Measurements from ENCODE around the gene CEP104. TPM values are rescaled to one million over a fixed set of nuclear protein-coding genes. Genes with fewer than 3 reads are reported as not detected.

The CEP104 gene
- total RNA-seq, 1 donor from 2014 or later = 35.1 TPM

GRCh38 chr1:3777647-3778589 lies 79.1 kb downstream of the CEP104 start:
- peaks cover 16% of the 10 kb centered on the region for H3K36me3 Mint-ChIP-seq (ENCODE audit: unreplicated experiment)
- no peak for DNase-seq (ENCODE audit: extremely low spot score, unreplicated experiment)
- no peak for TF ChIP-seq CTCF (IDR thresholded peaks at IDR 0.05)
- H3K9me3 Mint-ChIP-seq (ENCODE audit: unreplicated experiment) = no peaks in the 10 kb centered on the region
- no peak overlapping the region for H3K27ac Mint-ChIP-seq (ENCODE audit: unreplicated experiment)
- H3K4me3 Mint-ChIP-seq (ENCODE audit: unreplicated experiment) = no peak overlapping the region
- no peaks in the 10 kb centered on the region for H3K27me3 Mint-ChIP-seq (ENCODE audit: unreplicated experiment)
- peaks cover 12% of the 10 kb centered on the region for H3K4me1 Mint-ChIP-seq (ENCODE audit: unreplicated experiment)

- no peak for DNase-seq (ENCODE audit: extremely low spot score, unreplicated experiment)
- Mint-ChIP-seq H3K4me1 (ENCODE audit: unreplicated experiment) (peaks cover 12% of the 10 kb centered on the region), H3K36me3 (ENCODE audit: unreplicated experiment) (peaks cover 14% of the 10 kb centered on the region), H3K4me3 (ENCODE audit: unreplicated experiment) (no peak overlapping the region), H3K9me3 (ENCODE audit: unreplicated experiment) (no peaks in the 10 kb centered on the region), H3K27ac (ENCODE audit: unreplicated experiment) (no peak overlapping the region), H3K27me3 (ENCODE audit: unreplicated experiment) (no peaks in the 10 kb centered on the region)
- TF ChIP-seq CTCF (IDR thresholded peaks at IDR 0.05) = no peak
These were observed 79.9 kb downstream of the CEP104 start for GRCh38 chr1:3777078-3777547.

GRCh38 chr1:3776231-3776961 lies 80.6 kb downstream of the CEP104 start:
- TF ChIP-seq CTCF (IDR thresholded peaks at IDR 0.05) = no peak
- Mint-ChIP-seq H3K27ac (ENCODE audit: unreplicated experiment) (no peak overlapping the region), H3K36me3 (ENCODE audit: unreplicated experiment) (peaks cover 14% of the 10 kb centered on the region), H3K9me3 (ENCODE audit: unreplicated experiment) (no peaks in the 10 kb centered on the region), H3K4me1 (ENCODE audit: unreplicated experiment) (peaks cover 16% of the 10 kb centered on the region), H3K4me3 (ENCODE audit: unreplicated experiment) (no peak overlapping the region), H3K27me3 (ENCODE audit: unreplicated experiment) (no peaks in the 10 kb centered on the region)
- DNase-seq (ENCODE audit: extremely low spot score, unreplicated experiment) = no peak

- H3K4me1 Mint-ChIP-seq (ENCODE audit: unreplicated experiment) = peaks cover 16% of the 10 kb centered on the region
- H3K4me3 Mint-ChIP-seq (ENCODE audit: unreplicated experiment) = no peak overlapping the region
- H3K27ac Mint-ChIP-seq (ENCODE audit: unreplicated experiment) = peak overlapping the region; percentile 50
- peak; percentile 82 for DNase-seq (ENCODE audit: extremely low spot score, unreplicated experiment)
- H3K9me3 Mint-ChIP-seq (ENCODE audit: unreplicated experiment) = no peaks in the 10 kb centered on the region
- H3K27me3 Mint-ChIP-seq (ENCODE audit: unreplicated experiment) = no peaks in the 10 kb centered on the region
- no peak for TF ChIP-seq CTCF (IDR thresholded peaks at IDR 0.05)
- peaks cover 11% of the 10 kb centered on the region for H3K36me3 Mint-ChIP-seq (ENCODE audit: unreplicated experiment)
These were observed 81.4 kb downstream of the CEP104 start for GRCh38 chr1:3775490-3776230.

Measured in osteocyte (in vitro differentiated cells).